ENCODE results near the gene DUSP19. TPM values are rescaled to one million over a fixed set of nuclear protein-coding genes. Genes with fewer than 3 reads are reported as not detected.

DUSP19 gene
- total and polyA plus RNA-seq, 12 donors: 0.84 to 14.1 (median 11.2) TPM

DNA sequence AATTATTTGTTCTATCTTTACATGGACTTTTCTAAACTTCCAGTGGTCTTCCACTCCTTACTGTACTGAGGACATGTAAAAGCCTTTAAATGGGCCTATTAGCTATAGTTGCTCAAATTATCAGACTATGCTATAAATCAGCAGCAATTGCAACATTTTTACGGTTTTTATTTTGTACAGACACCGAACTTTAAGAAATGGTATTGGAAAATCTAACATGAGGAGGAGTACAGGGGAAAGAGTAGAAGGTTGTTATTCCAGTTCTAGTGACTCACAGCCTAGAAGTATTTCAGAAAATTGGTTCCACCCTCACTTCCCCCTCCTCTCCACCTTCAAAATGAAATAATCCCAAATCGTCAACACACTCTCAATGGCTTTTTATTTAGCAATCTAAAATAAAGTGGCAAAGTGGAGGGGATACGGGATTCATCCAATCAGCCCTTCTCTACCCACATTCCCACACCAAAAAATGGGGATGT lies 41.4 kb upstream of the DUSP19 start:
- no peak for DNase-seq
- Histone ChIP-seq H3K4me1 (peaks cover 0 to 58% (median 53%) of the 10 kb centered on the region in 9 donors), H3K4me3 (peak overlapping the region; percentile 69 to 88 (median 83)), H3K27ac (peak overlapping the region; percentile 95 to 100 (median 99)), H3K27me3 (peaks cover 0 to 94% (median 0%) of the 10 kb centered on the region in 7 donors), H3K9me3 (no peaks in the 10 kb centered on the region), H3K36me3 (no peaks in the 10 kb centered on the region)
- 1 to 2% methylated on average over 4 of the region's 4 CpGs for WGBS, 2 donors
- ATAC-seq: peak in 5 of 8 donors; percentile 9 to 49 (median 43)
- TF ChIP-seq, protein P1, sequence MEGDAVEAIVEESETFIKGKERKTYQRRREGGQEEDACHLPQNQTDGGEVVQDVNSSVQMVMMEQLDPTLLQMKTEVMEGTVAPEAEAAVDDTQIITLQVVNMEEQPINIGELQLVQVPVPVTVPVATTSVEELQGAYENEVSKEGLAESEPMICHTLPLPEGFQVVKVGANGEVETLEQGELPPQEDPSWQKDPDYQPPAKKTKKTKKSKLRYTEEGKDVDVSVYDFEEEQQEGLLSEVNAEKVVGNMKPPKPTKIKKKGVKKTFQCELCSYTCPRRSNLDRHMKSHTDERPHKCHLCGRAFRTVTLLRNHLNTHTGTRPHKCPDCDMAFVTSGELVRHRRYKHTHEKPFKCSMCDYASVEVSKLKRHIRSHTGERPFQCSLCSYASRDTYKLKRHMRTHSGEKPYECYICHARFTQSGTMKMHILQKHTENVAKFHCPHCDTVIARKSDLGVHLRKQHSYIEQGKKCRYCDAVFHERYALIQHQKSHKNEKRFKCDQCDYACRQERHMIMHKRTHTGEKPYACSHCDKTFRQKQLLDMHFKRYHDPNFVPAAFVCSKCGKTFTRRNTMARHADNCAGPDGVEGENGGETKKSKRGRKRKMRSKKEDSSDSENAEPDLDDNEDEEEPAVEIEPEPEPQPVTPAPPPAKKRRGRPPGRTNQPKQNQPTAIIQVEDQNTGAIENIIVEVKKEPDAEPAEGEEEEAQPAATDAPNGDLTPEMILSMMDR (IDR thresholded peaks at IDR 0.05): no peak
- intact Hi-C loops (cut with DNase I): loop anchor here in 4 of 10 donors (5.0 to 10.0 kb wide), 3 partner anchors 35 to 55 kb away; no protein-coding TSS in a partner anchor

DNA sequence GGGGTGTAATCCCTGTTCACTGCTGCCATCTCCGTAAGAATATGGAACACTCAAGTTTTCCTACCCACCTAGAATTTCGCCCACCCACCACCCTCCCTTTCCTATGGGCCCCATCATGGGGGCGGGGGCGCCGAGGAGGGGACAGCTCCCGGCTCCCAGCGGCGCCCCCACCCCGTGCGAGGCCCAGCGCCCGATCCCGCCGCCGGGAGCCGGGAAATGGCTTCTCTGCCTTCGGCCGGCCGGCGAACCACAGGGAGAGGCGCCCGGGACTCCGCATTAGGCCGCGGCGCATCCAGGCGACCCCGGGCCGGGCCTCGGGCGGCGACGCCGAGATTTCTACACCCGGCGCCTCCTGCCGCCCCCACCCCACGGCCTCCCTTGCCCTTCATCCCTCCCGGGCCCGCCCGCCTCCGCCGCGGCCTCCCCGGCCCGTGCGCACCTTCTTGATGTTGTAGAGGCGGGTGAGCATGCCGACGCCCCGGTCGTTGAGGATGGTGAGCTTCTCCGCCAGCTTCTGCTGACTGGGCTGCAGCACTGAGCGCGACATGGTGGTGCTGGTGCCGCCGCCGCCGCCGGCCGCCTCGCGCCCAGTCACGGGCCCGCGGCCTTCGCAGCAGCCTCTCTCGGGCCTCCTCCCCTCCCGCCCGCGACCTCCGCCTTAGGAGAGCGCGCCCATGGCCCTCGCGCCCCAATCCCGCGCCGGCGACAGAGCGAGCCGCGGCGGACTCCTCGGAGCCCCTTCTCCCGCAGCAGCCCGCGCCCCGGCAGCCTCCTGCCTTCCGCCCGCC lies 40.8 kb upstream of the DUSP19 start:
- H3K4me3 ChIP-seq: peak overlapping the region; percentile 69 to 88 (median 83)
- H3K36me3 ChIP-seq: no peaks in the 10 kb centered on the region
- ATAC-seq (peak; percentile 42 to 81 (median 53)), DNase-seq (peak in 1 of 2 donors; percentile 51)
- H3K4me1 ChIP-seq: peaks cover 0 to 53% (median 46%) of the 10 kb centered on the region in 9 donors
- intact Hi-C loops (cut with DNase I): loop anchor here in 4 of 10 donors (1.0 to 10.0 kb wide), 4 partner anchors 35 to 55 kb away; partner anchors contain the start of gene DUSP19 (in 1 of the 4)
- peak overlapping the region; percentile 95 to 100 (median 99) for H3K27ac ChIP-seq
- 1% methylated on average over 70 to 91 of the region's 91 CpGs for WGBS, 2 donors
- TF ChIP-seq, protein P1 (IDR thresholded peaks at IDR 0.05): no peak
- no peaks in the 10 kb centered on the region for H3K9me3 ChIP-seq
- H3K27me3 ChIP-seq: peaks cover 0 to 94% (median 0%) of the 10 kb centered on the region in 7 donors

DNA sequence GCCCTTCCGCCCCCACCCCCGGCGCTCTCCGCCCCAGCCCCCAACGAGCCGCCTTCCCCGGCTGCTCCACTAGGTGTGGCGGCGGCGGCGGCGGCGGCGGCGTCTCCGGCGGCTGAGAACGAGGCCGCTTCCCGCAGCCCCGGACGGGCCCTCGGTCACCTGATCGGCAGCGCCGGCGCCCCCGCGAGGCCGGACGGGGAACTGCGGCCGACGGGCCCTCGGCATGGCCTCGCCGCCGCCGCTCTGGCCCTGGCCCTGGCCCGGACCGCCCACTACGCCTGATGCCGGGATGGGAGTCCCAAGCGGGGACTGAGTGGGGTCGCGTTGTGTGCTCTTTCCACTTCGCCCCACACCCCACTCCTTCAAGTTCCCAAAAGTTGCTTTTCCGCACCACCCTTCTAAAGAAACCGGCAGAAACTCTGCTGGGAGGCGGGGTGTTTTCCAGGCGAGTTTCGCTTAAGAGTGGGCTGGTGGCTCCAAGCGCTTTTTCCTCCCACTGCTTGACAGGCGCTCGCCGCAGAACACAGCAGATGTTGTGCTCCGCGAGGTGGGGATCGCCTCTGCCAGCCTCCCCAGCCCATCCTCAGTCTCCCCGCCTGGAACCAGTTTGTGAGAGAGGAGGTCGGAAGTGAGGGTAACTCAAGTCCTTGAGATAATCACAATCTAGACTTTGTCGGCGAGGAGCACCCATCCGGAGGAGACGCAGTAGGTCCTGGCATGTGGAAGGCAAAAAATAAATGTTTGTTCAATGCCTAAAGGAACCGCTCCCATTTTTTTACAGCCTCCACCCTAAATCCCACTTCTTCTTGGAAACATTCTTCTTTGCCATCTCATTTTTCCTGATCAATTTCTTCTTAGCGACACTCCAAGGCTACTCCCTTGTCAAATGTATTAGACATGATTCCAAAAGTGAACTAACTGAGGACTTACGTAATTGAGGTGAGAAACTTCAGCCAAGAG lies 39.9 kb upstream of the DUSP19 start, which contains the start of gene NCKAP1:
Gene NCKAP1, minus strand, starts transcription at position 117 of the 960 bp plus-strand sequence. CDS start 358 bp downstream, outside the sequence.
- peaks cover 0 to 93% (median 0%) of the 10 kb centered on the region in 7 donors for H3K27me3 ChIP-seq
- TF ChIP-seq, protein P1 (IDR thresholded peaks at IDR 0.05): peak; percentile 81 to 99 (median 93)
- peak within 1 kb of the TSS; percentile 95 to 100 (median 99) for H3K27ac ChIP-seq
- no peaks in the 10 kb centered on the region for H3K36me3 ChIP-seq
- H3K9me3 ChIP-seq: no peaks in the 10 kb centered on the region
- peak; percentile 92 to 96 (median 94) for ATAC-seq
- 2 to 3% methylated on average over 44 to 68 of the region's 68 CpGs for WGBS, 2 donors
- DNase-seq: peak; percentile 91 to 95
- peak within 1 kb of the TSS; percentile 69 to 88 (median 83) for H3K4me3 ChIP-seq
- intact Hi-C loops (cut with DNase I): loop anchor here in 4 of 10 donors (1.0 to 10.0 kb wide), 5 partner anchors 36 to 86 kb away; partner anchors contain the start of genes DUSP19 (in 1 of the 4) and NUP35 (in 1 of the 4)
- H3K4me1 ChIP-seq: peaks cover 0 to 49% (median 37%) of the 10 kb centered on the region in 9 donors
